Dendritic cell treated with granulocyte-macrophage colony-stimulating factor and Interleukin-4, amounts not matched to agents 40 ng/mL and 50 ng/mL, for 4 days (primary cell): ENCODE data around the gene ABTB2.
"Not testable (repeated sequence)": the region's sequence is repeated elsewhere in the genome, so short reads cannot be mapped to it uniquely, and the experiment has no call there.

ENCODE experiments used
- H3K27ac Mint-ChIP-seq: one replicate; pipeline ENCODE4 v1.8.0; 2022; ENCODE audit warnings: mild to moderate bottlenecking, mixed read lengths
- H3K27me3 Mint-ChIP-seq: one replicate; pipeline ENCODE4 v1.8.0; 2022; ENCODE audit warnings: mild to moderate bottlenecking, mixed read lengths
- H3K36me3 Mint-ChIP-seq: one replicate; pipeline ENCODE4 v1.8.0; 2022; ENCODE audit warnings: low read depth, mixed read lengths
- H3K4me1 Mint-ChIP-seq: one replicate; pipeline ENCODE4 v1.8.0; 2022; ENCODE audit warnings: low read depth, mixed read lengths
- H3K4me3 Mint-ChIP-seq: one replicate; pipeline ENCODE4 v1.8.0; 2022; ENCODE audit warnings: mild to moderate bottlenecking, moderate library complexity, mixed read lengths
- H3K9me3 Mint-ChIP-seq: one replicate; pipeline ENCODE4 v1.8.0; 2022; ENCODE audit warnings: mixed read lengths
- intact Hi-C: fragments of 100-400 bp; cut with micrococcal nuclease; formaldehyde crosslinking; loops from one replicate; pipeline ENCODE4 v1.15.0; 2022

The ABTB2 gene

DNA sequence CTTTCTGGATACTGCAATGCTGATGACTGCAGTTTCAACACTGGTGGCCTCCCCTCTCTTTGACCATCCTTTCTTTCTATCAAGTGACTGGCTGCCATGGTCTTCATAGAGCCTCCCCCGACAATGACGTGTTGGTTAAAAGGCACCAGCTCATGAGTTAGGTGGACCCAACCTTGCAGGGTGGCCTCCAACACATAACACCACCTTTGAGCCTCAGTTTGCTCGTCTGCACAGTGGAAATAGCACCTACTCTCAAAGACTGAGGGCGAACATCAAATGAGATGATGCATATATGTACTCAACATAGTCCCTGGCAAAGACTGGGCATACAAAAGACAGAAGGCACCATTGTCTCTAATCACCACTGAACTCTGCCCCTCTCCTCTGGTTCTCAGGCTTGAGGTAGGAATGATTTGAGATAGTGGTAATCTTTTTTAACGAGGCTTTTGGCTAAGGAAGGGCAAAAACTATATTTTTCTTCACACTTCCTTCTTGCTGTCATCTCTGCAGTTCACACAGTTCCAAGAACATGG is 133.3 kb downstream of the ABTB2 start:
- Mint-ChIP-seq H3K9me3 (no peaks in the 10 kb centered on the region), H3K27me3 (no peaks in the 10 kb centered on the region), H3K4me1 (peaks cover 6% of the 10 kb centered on the region), H3K36me3 (no peaks in the 10 kb centered on the region), H3K4me3 (no peak overlapping the region), H3K27ac (no peak overlapping the region)
- intact Hi-C loops, result no loop called here

DNA sequence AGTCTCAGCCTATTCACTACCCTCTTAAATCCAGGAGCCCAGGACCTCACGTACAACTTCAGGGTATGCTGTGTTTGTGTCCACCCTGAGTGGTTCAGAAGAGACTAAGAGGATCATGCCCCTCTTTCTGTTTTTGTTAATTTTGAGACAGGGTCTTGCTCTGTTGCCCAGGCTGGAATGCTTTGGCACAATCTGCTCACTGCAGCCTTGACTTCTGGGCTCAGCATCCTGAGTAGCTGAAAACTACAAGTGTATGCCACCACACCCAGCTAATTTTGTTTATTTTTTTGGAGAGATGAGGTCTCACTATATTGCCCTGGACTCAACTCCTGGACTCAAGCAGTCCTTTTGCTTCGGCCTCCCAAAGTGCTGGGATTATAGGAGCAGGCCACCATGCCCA is 133.9 kb downstream of the ABTB2 start:
- no peaks in the 10 kb centered on the region for H3K27me3 Mint-ChIP-seq
- H3K36me3 Mint-ChIP-seq, result no peaks in the 10 kb centered on the region
- no peak overlapping the region for H3K27ac Mint-ChIP-seq
- no peak overlapping the region for H3K4me3 Mint-ChIP-seq
- intact Hi-C loops, result no loop called here
- peaks cover 6% of the 10 kb centered on the region for H3K4me1 Mint-ChIP-seq
- no peaks in the 10 kb centered on the region for H3K9me3 Mint-ChIP-seq

DNA sequence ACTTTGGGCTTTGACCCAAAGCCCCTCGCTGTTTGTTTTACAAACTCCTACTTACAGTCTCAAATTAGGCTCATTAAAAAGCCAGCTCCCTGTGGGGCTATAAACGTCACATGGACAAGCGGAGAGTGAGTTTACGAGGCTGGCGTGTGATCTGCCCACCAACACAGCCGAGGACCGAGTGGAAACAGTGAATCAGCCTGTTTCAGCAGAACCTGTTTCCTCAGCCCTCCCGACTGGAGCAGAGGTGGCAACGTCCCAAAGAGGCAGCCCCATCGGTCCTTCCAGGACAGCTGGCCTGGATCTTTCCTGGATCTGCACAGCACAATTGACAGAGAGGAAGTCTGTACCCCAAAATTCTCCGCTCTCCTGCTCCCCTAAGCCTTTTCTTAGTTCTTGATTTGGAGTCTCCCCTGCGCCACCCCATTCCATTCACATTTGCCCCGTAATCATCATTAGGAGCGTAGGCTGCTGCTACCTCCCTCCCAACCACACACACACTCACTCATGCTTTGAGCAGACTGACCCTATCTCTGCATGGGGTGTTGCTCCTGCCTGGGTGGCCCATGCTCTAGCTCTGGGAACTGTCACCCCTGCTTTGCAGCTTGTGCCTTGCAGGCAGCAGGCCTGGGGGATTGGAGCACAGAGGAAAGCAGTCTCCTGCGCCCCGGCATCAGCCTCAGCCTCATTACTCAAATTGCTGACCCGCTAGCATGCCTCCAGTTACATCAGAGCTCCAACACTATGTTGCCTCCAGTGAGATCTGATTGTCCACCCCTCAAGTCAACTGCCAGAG is 134.6 kb downstream of the ABTB2 start:
- Mint-ChIP-seq H3K27ac (no peak overlapping the region), H3K27me3 (no peaks in the 10 kb centered on the region), H3K36me3 (no peaks in the 10 kb centered on the region), H3K4me3 (no peak overlapping the region), H3K9me3 (no peaks in the 10 kb centered on the region), H3K4me1 (peaks cover 6% of the 10 kb centered on the region)
- intact Hi-C loops, result no loop called here

DNA sequence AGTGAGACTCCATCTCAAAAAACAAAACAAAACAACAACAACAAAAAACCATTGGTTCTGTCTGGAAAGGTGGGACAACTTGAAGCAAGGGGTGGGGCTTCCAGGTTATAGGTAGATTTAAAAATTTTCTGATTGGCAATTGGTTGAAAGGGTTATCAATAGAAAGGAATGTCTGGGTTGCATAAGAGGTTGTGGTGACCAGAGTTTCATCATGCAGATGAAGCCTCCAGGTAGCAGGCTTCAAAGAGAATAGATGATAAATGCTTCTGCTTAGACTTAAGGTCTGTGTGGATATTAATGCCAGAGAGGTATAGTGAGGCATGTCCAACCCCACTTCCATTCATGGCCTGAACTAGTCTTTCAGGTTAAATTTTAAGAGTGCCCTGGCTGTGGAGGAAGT is 135.8 kb downstream of the ABTB2 start:
- H3K4me3 Mint-ChIP-seq, result no peak overlapping the region
- no peak overlapping the region for H3K27ac Mint-ChIP-seq
- peaks cover 6% of the 10 kb centered on the region for H3K4me1 Mint-ChIP-seq
- no peaks in the 10 kb centered on the region for H3K36me3 Mint-ChIP-seq
- intact Hi-C loops, result no loop called here
- no peaks in the 10 kb centered on the region for H3K9me3 Mint-ChIP-seq
- H3K27me3 Mint-ChIP-seq, result no peaks in the 10 kb centered on the region

DNA sequence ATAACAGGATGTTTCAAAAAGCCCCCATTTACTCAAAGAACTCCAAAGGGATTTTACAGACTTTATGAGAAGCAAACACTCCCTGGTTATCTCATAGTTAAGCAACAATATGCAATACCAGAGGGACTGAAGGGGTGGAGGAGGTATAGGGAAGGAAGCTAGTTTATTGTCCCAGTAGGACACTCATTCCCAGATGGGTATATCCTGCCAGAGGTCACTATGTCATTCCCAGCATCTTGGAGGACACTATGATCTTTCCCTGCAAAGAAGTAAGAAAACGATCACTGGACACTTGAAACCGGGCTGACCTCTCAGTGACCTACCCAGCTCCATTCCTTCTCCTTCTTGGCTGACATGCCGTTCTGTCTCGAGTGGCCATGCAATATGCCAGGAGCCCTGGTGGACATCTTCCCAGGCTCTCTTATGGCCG is 137.9 kb downstream of the ABTB2 start:
- Mint-ChIP-seq H3K9me3 (no peaks in the 10 kb centered on the region), H3K27me3 (no peaks in the 10 kb centered on the region), H3K4me1 (peaks cover 4% of the 10 kb centered on the region), H3K4me3 (no peak overlapping the region), H3K27ac (no peak overlapping the region), H3K36me3 (no peaks in the 10 kb centered on the region)
- intact Hi-C loops, result no loop called here

DNA sequence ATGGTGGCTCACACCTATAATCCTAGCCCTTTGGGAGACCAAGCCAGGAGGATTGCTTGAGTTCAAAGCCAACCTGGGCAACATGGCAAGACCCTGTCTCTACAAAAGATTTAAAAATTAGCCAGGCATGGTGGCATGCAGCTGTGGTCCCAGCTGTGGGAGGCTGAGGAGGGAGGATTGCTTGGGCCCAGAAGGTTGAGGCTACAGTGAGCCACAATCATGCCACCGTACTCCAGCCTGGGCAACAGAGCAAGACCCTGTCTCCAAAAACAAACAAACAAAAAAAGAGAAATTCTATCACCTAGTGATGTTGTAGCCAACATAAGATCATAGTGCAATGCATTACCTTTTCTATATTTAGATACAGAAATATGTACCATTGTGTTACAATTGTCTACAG is 138.5 kb downstream of the ABTB2 start:
- no peak overlapping the region for H3K27ac Mint-ChIP-seq
- no peak overlapping the region for H3K4me3 Mint-ChIP-seq
- H3K9me3 Mint-ChIP-seq, result no peaks in the 10 kb centered on the region
- H3K4me1 Mint-ChIP-seq, result peaks cover 7% of the 10 kb centered on the region
- H3K27me3 Mint-ChIP-seq, result no peaks in the 10 kb centered on the region
- intact Hi-C loops, result no loop called here
- H3K36me3 Mint-ChIP-seq, result no peaks in the 10 kb centered on the region

DNA sequence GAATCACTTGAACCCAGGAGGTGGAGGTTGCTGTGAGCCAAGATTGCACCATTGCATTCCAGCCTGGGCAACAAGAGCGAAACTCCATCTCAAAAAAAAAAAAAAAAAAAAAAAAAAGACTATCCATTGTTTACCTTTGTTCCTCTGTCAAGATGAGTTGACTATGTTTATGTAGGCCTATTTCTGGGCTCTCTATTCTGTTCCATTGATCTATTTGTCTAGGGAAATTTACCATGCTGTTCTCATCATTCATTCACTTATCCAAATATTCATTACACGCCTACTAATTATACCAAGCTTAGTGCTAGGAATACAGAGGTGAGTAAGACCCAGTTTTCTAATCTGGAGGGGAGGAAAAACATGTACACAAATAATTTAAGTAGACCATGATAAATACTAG is 139.1 kb downstream of the ABTB2 start:
- H3K27me3 Mint-ChIP-seq, H3K27ac Mint-ChIP-seq, H3K36me3 Mint-ChIP-seq, intact Hi-C loops, H3K9me3 Mint-ChIP-seq, H3K4me3 Mint-ChIP-seq: not testable (repeated sequence)
- peaks cover 11% of the 10 kb centered on the region for H3K4me1 Mint-ChIP-seq

DNA sequence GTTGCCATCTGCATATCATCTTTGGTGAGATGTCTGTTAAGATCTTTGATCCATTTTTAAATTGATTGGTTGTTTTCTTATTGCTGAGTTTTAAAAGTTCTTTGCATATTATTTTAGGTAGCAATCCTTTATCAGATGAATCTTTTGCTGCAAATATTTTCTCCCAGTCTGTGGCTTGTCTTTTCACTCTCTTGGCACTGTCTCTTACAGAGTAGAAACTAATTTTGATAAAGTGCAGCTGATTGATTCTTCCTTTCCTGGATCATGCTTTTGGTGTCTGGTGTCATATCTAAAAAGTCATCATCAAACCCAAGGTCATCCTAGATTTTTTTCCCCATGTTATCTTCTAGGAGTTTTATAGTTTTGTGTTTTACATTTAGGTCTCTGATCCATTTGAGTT is 139.7 kb downstream of the ABTB2 start:
- Mint-ChIP-seq H3K36me3 (no peaks in the 10 kb centered on the region), H3K4me1 (peaks cover 12% of the 10 kb centered on the region), H3K9me3 (no peaks in the 10 kb centered on the region), H3K4me3 (no peak overlapping the region), H3K27ac (no peak overlapping the region), H3K27me3 (no peaks in the 10 kb centered on the region)
- intact Hi-C loops, result no loop called here

DNA sequence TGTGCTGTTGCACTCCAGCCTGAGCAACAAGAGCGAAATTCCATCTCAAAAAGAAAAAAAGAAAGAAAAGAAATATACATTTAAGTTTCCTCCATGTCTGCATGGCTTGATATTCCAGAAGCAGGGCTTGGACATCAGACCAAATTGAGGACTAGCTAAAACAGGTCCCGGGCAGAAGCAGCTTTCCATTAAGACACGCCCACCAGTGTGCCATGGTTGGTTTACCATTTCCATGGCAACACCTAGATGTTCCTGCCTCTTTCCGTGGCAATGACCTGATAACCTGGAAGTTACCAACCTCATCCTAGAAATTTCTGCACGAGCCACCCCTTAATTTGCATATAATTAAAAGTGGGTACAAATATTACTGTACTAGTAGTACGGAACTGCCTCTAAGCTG is 141.1 kb downstream of the ABTB2 start:
- Mint-ChIP-seq H3K9me3 (no peaks in the 10 kb centered on the region), H3K4me1 (peaks cover 12% of the 10 kb centered on the region), H3K27me3 (no peaks in the 10 kb centered on the region), H3K4me3 (no peak overlapping the region), H3K27ac (no peak overlapping the region), H3K36me3 (no peaks in the 10 kb centered on the region)
- intact Hi-C loops, result no loop called here

DNA sequence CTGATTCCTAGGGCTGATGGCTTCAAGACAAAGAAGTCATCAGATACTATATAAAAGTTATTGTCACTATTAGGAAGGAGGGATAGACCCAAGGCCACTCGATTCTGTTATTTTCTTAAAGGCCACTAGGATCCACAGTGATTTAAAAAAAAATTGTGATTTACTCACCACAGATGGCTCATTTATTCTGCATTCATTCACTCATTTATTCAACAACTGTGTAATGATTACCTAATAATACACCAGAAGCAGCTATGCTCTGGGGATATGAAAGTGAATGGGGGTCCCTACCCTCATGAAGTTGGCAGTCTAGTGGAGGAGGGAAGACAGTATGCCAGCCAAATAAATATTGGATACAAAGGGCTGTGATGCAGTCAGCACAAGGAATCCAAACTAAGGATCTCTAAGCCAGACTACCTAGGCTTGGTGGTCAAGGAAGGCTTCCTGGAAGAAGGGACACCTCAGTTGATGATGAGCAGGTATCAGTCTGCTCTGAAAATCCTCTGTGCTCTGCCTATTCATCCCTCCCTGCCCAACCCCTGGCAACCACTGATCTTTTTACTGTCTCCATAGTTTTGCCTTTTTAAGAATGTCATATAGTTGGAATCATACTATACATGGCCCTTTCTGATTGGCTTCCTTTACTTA is 141.9 kb downstream of the ABTB2 start:
- no peak overlapping the region for H3K27ac Mint-ChIP-seq
- H3K36me3 Mint-ChIP-seq, result no peaks in the 10 kb centered on the region
- H3K4me1 Mint-ChIP-seq, result peaks cover 12% of the 10 kb centered on the region
- H3K9me3 Mint-ChIP-seq, result no peaks in the 10 kb centered on the region
- no peak overlapping the region for H3K4me3 Mint-ChIP-seq
- H3K27me3 Mint-ChIP-seq, result no peaks in the 10 kb centered on the region
- intact Hi-C loops, result no loop called here

DNA sequence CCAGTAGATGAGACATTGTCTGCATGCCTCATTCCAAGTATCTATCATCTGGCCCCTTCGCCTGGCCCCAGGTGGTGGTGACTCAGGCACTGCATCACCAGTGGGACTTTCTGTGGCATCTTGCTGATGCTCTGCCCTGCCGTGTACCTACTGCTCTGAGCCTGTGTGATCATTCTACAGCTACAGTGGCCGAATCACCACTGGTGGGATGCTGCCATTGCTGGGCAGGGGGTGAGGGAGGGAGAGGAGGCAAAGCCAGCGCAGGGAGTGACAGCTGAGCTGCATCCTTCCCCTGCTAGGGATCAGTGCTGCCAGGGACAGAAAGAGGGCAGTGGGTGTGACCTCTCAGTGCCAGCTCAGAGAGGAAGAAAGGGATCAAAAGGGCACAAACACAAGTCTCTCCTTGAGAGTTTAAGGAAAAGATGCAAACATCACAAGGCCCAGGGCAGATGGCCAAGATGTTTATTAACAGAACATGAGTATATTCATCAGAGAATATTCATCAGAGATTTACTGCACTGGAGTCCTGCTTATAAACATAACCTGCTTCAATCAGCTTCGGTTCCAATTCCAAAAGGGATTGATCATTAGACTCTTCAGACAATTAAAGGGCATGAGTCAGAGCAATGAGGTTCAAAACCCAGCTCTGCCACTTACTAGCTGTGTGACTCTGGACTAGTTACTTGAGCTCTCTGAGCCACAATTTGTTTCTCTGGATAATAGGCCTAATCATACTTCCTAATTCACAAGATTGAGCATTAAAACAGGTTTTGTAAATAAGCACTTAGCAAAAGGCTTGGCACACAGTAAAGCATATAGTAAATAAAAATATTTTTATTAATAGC is 142.6 kb downstream of the ABTB2 start:
- H3K4me3 Mint-ChIP-seq, result no peak overlapping the region
- intact Hi-C loops, result no loop called here
- H3K9me3 Mint-ChIP-seq, result no peaks in the 10 kb centered on the region
- no peak overlapping the region for H3K27ac Mint-ChIP-seq
- peaks cover 12% of the 10 kb centered on the region for H3K4me1 Mint-ChIP-seq
- no peaks in the 10 kb centered on the region for H3K36me3 Mint-ChIP-seq
- no peaks in the 10 kb centered on the region for H3K27me3 Mint-ChIP-seq

DNA sequence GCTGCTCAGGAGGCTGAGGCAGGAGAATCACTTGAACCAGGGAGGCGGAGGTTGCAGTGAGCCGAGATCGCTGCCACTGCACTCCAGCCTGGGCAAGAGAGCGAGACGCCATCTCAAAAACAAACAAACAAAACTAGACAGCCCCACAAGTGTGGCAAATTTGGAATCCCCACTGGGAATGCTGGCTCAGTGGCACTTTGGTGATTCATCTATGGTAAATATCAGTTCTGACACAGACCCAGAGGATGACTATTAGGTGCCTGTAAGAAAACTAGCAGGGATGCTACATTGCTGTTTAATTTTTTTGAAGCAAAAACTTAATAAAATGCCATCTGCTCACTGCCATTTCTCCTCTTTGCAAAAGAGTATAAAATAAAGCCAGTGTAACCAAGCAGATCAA is 144.4 kb downstream of the ABTB2 start:
- no peaks in the 10 kb centered on the region for H3K36me3 Mint-ChIP-seq
- intact Hi-C loops, result no loop called here
- no peaks in the 10 kb centered on the region for H3K9me3 Mint-ChIP-seq
- peaks cover 19% of the 10 kb centered on the region for H3K4me1 Mint-ChIP-seq
- H3K4me3 Mint-ChIP-seq, result no peak overlapping the region
- no peaks in the 10 kb centered on the region for H3K27me3 Mint-ChIP-seq
- H3K27ac Mint-ChIP-seq, result no peak overlapping the region

DNA sequence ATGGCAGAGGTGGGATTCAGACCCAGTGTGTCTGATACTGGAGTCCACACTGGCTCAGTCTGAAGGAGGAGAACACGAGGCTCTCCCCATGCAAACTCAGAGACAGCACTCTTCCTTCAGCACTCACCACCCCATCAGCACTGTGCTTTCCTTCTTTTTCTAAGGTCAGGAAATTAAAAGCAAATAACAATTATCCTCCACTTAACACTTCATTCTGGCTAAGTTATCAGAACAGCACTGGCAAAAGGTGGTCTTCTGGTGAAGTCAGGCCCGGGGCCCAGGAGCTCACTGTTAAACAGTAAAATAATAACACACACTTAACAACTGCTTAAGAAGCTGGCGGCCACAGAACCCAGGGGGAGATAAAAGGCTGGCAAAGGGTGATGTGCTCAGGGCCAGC is 145.2 kb downstream of the ABTB2 start:
- no peak overlapping the region for H3K4me3 Mint-ChIP-seq
- no peaks in the 10 kb centered on the region for H3K36me3 Mint-ChIP-seq
- H3K4me1 Mint-ChIP-seq, result peaks cover 27% of the 10 kb centered on the region
- intact Hi-C loops, result no loop called here
- H3K27me3 Mint-ChIP-seq, result no peaks in the 10 kb centered on the region
- no peaks in the 10 kb centered on the region for H3K9me3 Mint-ChIP-seq
- H3K27ac Mint-ChIP-seq, result no peak overlapping the region

DNA sequence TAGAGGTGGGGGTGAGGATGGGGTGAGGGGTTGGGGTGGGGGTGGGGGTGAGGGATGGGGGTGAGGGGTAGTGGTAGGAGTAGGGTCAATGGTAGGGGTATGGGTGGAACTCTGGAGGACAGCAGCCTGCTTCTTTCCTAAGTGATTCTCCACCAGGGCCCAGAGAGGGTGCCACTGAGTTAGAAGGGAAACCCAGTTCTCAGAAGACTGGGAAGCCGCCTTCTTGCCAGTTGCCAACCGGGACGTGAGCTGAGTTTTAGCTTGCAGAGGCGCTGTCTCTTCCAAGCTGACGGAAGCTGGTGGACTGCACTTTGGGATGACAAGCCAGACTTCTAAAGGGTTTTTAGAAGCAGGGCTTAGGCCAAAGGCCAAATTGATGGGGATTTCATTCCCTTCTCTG is 148.0 kb downstream of the ABTB2 start:
- no peaks in the 10 kb centered on the region for H3K36me3 Mint-ChIP-seq
- peaks cover 36% of the 10 kb centered on the region for H3K4me1 Mint-ChIP-seq
- H3K9me3 Mint-ChIP-seq, result no peaks in the 10 kb centered on the region
- intact Hi-C loops, result no loop called here
- H3K27ac Mint-ChIP-seq, result no peak overlapping the region
- H3K27me3 Mint-ChIP-seq, result no peaks in the 10 kb centered on the region
- no peak overlapping the region for H3K4me3 Mint-ChIP-seq
